HepG2 (cell line): ENCODE data around the gene IFT122. TPM values are rescaled to one million over a fixed set of nuclear protein-coding genes. Genes with fewer than 3 reads are reported as not detected.

Source experiments
- CCDC6 ChIP-seq: sonication (generic); formaldehyde crosslinking; IDR thresholded peaks from 2 replicates; pipeline ENCODE4 v1.8.1; 2022; ENCODE audit warnings: mild to moderate bottlenecking, missing genetic modification reagents, moderate library complexity
- IRF2 ChIP-seq: IDR thresholded peaks from 2 replicates; pipeline ENCODE4 v1.6.1; 2018; ENCODE audit warnings: missing genetic modification reagents, missing compliant biosample characterization
- JARID2 ChIP-seq: sonication (generic); formaldehyde crosslinking; IDR thresholded peaks from 2 replicates; pipeline ENCODE4 v1.8.1; 2023; ENCODE audit warnings: missing genetic modification reagents, inconsistent platforms; ENCODE audit not compliant: insufficient replicate concordance
- MBD4 ChIP-seq: IDR thresholded peaks from 2 replicates; pipeline ENCODE4 v1.6.1; 2012; ENCODE audit warnings: low read length, inconsistent platforms, borderline replicate concordance
- NPAS2 ChIP-seq: sonication (generic); formaldehyde crosslinking; IDR thresholded peaks from 2 replicates; pipeline ENCODE4 v1.8.0; 2022; ENCODE audit warnings: mild to moderate bottlenecking, missing genetic modification reagents, borderline replicate concordance
- POLR2AphosphoS5 ChIP-seq: IDR thresholded peaks from 2 replicates; pipeline ENCODE4 v1.6.1; 2012; ENCODE audit warnings: low read depth, low read length
- PRPF4 ChIP-seq: fragments of 200-400 bp; formaldehyde crosslinking; IDR thresholded peaks from 2 replicates; pipeline ENCODE4 v1.6.1; 2016; ENCODE audit warnings: low read length, low read depth; ENCODE audit not compliant: poor library complexity, severe bottlenecking
- SKI ChIP-seq: fragments of 450-650 bp; IDR thresholded peaks from one replicate; pipeline ENCODE4 v1.6.1; 2018; ENCODE audit warnings: mild to moderate bottlenecking; ENCODE audit not compliant: partially characterized antibody
- SUZ12 ChIP-seq: fragments of 150-350 bp; IDR thresholded peaks from 2 replicates; pipeline ENCODE4 v1.6.1; 2014; ENCODE audit warnings: low read depth, low read length
- ZC3H4 ChIP-seq: sonication (generic); formaldehyde crosslinking; IDR thresholded peaks from 2 replicates; pipeline ENCODE4 v1.4.0; 2020; ENCODE audit warnings: missing genetic modification reagents, borderline replicate concordance
- ZNF235 ChIP-seq: sonication (generic); formaldehyde crosslinking; IDR thresholded peaks from 2 replicates; pipeline ENCODE4 v1.8.1; 2023; ENCODE audit warnings: mild to moderate bottlenecking, missing genetic modification reagents, borderline replicate concordance
- ZNF264 ChIP-seq: sonication (generic); formaldehyde crosslinking; IDR thresholded peaks from 2 replicates; pipeline ENCODE4 v1.4.0; 2020; ENCODE audit warnings: missing genetic modification reagents
- ZNF546 ChIP-seq: sonication (generic); formaldehyde crosslinking; conservative IDR thresholded peaks from 2 replicates; pipeline ENCODE4 v1.8.1; 2023; ENCODE audit warnings: mild to moderate bottlenecking, missing genetic modification reagents
- ZNF569 ChIP-seq: sonication (generic); formaldehyde crosslinking; IDR thresholded peaks from 2 replicates; pipeline ENCODE4 v1.5.0; 2020; ENCODE audit warnings: mild to moderate bottlenecking, missing genetic modification reagents, moderate library complexity, borderline replicate concordance
- ZNF768 ChIP-seq: sonication (generic); formaldehyde crosslinking; IDR thresholded peaks from 2 replicates; pipeline ENCODE4 v1.4.0; 2020; ENCODE audit warnings: missing genetic modification reagents
- ZNF773 ChIP-seq: sonication (generic); formaldehyde crosslinking; IDR thresholded peaks from 2 replicates; pipeline ENCODE4 v1.4.0; 2020; ENCODE audit warnings: missing genetic modification reagents, borderline replicate concordance
- ZNF780A ChIP-seq: sonication (generic); formaldehyde crosslinking; IDR thresholded peaks from 2 replicates; pipeline ENCODE4 v1.8.0; 2022; ENCODE audit warnings: mild to moderate bottlenecking, missing genetic modification reagents, moderate library complexity
- ZSCAN22 ChIP-seq: sonication (generic); formaldehyde crosslinking; IDR thresholded peaks from 2 replicates; pipeline ENCODE4 v1.4.0; 2020; ENCODE audit warnings: mild to moderate bottlenecking, missing genetic modification reagents
- polyA plus RNA-seq, 8 experiments: library from polyadenylated mRNA; depleted of rRNA in 3 of 8; stranded (reverse) in 7 of 8; unstranded in 1 of 8; fragments of >200 nt; fragmentation: Illumina TruSeq in 4 of 8; extraction: Trizol in 4 of 8; gene quantifications; 2 replicates each; pipeline versions ENCODE4 v1.2.1 to v1.2.3, GENCODE V29; 2011 to 2016; ENCODE audit warnings: low read depth in 4 of 8, missing spikeins in 1 of 8, mixed read lengths in 1 of 8; ENCODE audit not compliant: insufficient read depth in 1 of 8
- total RNA-seq, 5 experiments: library from RNA; depleted of rRNA; stranded (reverse); fragments of >200 nt; fragmentation: Illumina TruSeq; extraction: Trizol; gene quantifications; 2 replicates each; pipeline ENCODE4 v1.2.3, GENCODE V29; 2016; ENCODE audit warnings: low read depth in 1 of 5
- TF ChIP-seq, protein P1 (sequence below): sonication (generic); formaldehyde crosslinking; IDR thresholded peaks from 2 replicates; pipeline ENCODE4 v1.4.0; 2020; ENCODE audit warnings: missing genetic modification reagents, borderline replicate concordance
- TF ChIP-seq, protein P2 (sequence below): sonication (generic); formaldehyde crosslinking; IDR thresholded peaks from 2 replicates; pipeline ENCODE4 v1.4.0; 2020; ENCODE audit warnings: missing genetic modification reagents, borderline replicate concordance
- TF ChIP-seq, protein P3 (sequence below): sonication (generic); formaldehyde crosslinking; conservative IDR thresholded peaks from 2 replicates; pipeline ENCODE4 v1.4.0; 2020; ENCODE audit warnings: missing genetic modification reagents
- TF ChIP-seq, protein P4 (sequence below): sonication (generic); formaldehyde crosslinking; IDR thresholded peaks from 2 replicates; pipeline ENCODE4 v1.4.0; 2020; ENCODE audit warnings: mild to moderate bottlenecking, missing genetic modification reagents

IFT122 gene
- total and polyA plus RNA-seq, 2 of the 13 experiments (the other 11 are each of a cell fraction or from before 2014, with no cell fraction given) = 10.1 to 10.3 TPM

DNA sequence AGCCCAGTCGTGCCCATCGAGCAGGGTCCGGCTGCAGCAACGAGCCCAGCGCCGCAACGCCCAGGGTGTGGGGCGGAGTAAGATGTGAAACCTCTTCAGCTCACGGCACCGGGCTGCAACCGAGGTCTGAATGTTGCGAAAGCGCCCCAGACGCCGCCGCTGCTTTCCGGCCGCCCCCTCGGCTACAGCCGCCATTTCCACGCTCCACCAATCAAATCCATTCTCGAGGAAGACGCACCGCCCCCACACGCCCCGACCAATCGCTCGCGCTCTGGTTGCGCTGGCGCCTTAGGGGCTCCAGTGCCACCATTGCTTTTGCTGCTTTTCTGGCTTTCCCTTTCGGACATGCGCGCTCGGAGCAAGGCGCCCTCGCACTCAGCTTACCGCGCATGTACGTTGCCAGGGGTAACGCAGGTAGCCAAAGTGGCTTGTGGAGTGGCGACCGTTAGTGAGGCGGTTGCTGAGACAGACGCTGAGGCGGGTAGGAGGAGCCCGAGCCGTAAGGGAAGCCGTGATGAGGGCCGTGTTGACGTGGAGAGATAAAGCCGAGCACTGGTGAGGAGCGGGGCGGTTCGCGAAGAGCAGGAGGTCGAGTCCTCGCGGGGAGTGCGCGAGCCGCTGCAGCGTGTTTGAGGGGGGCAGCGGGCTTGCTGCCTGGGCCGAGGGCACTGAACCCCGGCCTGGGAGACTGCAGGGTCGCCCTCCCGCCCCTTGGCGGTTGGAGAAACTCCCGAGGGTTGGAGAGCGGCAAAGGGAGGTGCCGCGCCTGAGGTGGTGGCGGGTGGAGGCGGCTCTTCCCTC, at the start of gene IFT122, which contains the start of gene MBD4 (continued):
- TF ChIP-seq ZSCAN22 (CRISPR knock-in tag) (0 out of 2 replicates have a peak, but pooled peaks have one; percentile 37), ZNF773 (CRISPR knock-in tag) (no peak), JARID2 (CRISPR knock-in tag) (no peak), ZNF546 (CRISPR knock-in tag) (peak; percentile 56; the same call in 1 of the 2 replicates), ZNF768 (CRISPR knock-in tag) (peak; percentile 58; the same call in 1 of the 2 replicates), ZNF780A (no peak; the same call in 1 of the 2 replicates), ZNF569 (CRISPR knock-in tag) (peak; percentile 91; the same call in 1 of the 2 replicates), CCDC6 (CRISPR knock-in tag) (no peak; the same call in 1 of the 2 replicates), MBD4 (no peak), SKI (peak; percentile 63), PRPF4 (no peak), ZNF235 (CRISPR knock-in tag) (no peak), IRF2 (peak; percentile 37), NPAS2 (CRISPR knock-in tag) (no peak), ZC3H4 (CRISPR knock-in tag) (no peak), POLR2AphosphoS5 (peak; percentile 37), SUZ12 (no peak), ZNF264 (CRISPR knock-in tag) (no peak)
- TF ChIP-seq, protein P1, sequence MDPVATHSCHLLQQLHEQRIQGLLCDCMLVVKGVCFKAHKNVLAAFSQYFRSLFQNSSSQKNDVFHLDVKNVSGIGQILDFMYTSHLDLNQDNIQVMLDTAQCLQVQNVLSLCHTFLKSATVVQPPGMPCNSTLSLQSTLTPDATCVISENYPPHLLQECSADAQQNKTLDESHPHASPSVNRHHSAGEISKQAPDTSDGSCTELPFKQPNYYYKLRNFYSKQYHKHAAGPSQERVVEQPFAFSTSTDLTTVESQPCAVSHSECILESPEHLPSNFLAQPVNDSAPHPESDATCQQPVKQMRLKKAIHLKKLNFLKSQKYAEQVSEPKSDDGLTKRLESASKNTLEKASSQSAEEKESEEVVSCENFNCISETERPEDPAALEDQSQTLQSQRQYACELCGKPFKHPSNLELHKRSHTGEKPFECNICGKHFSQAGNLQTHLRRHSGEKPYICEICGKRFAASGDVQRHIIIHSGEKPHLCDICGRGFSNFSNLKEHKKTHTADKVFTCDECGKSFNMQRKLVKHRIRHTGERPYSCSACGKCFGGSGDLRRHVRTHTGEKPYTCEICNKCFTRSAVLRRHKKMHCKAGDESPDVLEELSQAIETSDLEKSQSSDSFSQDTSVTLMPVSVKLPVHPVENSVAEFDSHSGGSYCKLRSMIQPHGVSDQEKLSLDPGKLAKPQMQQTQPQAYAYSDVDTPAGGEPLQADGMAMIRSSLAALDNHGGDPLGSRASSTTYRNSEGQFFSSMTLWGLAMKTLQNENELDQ = no peak
- TF ChIP-seq, protein P2, sequence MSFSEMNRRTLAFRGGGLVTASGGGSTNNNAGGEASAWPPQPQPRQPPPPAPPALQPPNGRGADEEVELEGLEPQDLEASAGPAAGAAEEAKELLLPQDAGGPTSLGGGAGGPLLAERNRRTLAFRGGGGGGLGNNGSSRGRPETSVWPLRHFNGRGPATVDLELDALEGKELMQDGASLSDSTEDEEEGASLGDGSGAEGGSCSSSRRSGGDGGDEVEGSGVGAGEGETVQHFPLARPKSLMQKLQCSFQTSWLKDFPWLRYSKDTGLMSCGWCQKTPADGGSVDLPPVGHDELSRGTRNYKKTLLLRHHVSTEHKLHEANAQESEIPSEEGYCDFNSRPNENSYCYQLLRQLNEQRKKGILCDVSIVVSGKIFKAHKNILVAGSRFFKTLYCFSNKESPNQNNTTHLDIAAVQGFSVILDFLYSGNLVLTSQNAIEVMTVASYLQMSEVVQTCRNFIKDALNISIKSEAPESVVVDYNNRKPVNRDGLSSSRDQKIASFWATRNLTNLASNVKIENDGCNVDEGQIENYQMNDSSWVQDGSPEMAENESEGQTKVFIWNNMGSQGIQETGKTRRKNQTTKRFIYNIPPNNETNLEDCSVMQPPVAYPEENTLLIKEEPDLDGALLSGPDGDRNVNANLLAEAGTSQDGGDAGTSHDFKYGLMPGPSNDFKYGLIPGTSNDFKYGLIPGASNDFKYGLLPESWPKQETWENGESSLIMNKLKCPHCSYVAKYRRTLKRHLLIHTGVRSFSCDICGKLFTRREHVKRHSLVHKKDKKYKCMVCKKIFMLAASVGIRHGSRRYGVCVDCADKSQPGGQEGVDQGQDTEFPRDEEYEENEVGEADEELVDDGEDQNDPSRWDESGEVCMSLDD (CRISPR knock-in tag) = no peak
- TF ChIP-seq, protein P3, sequence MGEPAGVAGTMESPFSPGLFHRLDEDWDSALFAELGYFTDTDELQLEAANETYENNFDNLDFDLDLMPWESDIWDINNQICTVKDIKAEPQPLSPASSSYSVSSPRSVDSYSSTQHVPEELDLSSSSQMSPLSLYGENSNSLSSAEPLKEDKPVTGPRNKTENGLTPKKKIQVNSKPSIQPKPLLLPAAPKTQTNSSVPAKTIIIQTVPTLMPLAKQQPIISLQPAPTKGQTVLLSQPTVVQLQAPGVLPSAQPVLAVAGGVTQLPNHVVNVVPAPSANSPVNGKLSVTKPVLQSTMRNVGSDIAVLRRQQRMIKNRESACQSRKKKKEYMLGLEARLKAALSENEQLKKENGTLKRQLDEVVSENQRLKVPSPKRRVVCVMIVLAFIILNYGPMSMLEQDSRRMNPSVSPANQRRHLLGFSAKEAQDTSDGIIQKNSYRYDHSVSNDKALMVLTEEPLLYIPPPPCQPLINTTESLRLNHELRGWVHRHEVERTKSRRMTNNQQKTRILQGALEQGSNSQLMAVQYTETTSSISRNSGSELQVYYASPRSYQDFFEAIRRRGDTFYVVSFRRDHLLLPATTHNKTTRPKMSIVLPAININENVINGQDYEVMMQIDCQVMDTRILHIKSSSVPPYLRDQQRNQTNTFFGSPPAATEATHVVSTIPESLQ (CRISPR knock-in tag) = no peak
- TF ChIP-seq, protein P4, sequence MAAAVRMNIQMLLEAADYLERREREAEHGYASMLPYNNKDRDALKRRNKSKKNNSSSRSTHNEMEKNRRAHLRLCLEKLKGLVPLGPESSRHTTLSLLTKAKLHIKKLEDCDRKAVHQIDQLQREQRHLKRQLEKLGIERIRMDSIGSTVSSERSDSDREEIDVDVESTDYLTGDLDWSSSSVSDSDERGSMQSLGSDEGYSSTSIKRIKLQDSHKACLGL (CRISPR knock-in tag) = peak; percentile 63; the same call in 1 of the 2 replicates
